ENCODE measurements around the gene TMEM243. TPM values are rescaled to one million over a fixed set of nuclear protein-coding genes. Genes with fewer than 3 reads are reported as not detected.

The TMEM243 gene
- total RNA-seq, 1 experiment from 2014 or later = 15.4 TPM

DNA sequence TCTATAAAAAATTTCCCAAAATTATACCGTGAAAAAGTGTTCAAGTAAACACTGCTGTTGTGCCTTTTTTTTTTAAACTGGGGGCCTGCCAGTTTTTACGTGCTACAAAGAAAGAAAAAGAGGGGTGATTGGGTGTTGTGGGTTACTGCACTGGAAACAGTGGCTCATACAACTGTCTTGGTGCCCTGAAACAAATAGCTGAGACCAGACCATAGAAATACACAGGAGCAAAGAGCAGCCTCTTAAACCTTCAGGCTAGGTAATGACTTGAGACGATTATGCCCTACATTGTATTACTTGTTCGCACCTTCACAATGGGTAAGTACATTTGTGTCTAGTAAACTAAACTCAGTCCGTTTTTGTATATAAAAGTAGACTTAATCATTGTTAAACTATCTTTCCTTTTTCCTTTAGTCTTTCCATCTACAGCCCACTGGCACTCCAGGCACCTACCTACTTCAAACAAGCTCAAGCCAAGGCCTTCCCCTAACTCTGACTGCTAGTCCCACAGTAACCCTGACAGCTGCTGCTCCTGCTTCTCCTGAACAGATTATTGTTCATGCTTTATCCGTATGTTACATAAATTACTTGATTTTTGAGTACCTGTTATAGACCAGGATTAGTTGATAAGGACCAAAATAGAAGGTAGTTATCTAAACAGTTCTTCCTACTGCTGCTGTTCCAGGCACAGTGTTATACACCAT lies 26.6 kb downstream of the TMEM243 start:
- ATAC-seq (no peak), DNase-seq (ENCODE audit: low read depth, low spot score) (no peak)
- no peaks in the 10 kb centered on the region for H3K27me3 ChIP-seq (ENCODE audit: control insufficient read depth, insufficient read depth, low read length)
- H3K27ac ChIP-seq (ENCODE audit: low read length) = no peak overlapping the region
- in situ Hi-C loops (cut with HindIII; ENCODE audit: low pct_unique_long_range_greater_than_20kb, low sequenced_read_pairs) = no loop called here
- ChIA-PET POLR2A (no interaction called here), CTCF (no interaction called here)
- no peaks in the 10 kb centered on the region for H3K9me3 ChIP-seq (ENCODE audit: control insufficient read depth, insufficient read depth, low read depth, low read length)
- no peak overlapping the region for H3K4me3 ChIP-seq (ENCODE audit: low read depth in 2 of 2, low read length in 2 of 2)
- H3K4me1 ChIP-seq (ENCODE audit: control insufficient read depth, insufficient read depth, low read length) = no peaks in the 10 kb centered on the region
- no peak for TF ChIP-seq TCF7L2 (IDR thresholded peaks at IDR 0.05; ENCODE audit: low read depth, low read length)
- TF ChIP-seq, protein P1, sequence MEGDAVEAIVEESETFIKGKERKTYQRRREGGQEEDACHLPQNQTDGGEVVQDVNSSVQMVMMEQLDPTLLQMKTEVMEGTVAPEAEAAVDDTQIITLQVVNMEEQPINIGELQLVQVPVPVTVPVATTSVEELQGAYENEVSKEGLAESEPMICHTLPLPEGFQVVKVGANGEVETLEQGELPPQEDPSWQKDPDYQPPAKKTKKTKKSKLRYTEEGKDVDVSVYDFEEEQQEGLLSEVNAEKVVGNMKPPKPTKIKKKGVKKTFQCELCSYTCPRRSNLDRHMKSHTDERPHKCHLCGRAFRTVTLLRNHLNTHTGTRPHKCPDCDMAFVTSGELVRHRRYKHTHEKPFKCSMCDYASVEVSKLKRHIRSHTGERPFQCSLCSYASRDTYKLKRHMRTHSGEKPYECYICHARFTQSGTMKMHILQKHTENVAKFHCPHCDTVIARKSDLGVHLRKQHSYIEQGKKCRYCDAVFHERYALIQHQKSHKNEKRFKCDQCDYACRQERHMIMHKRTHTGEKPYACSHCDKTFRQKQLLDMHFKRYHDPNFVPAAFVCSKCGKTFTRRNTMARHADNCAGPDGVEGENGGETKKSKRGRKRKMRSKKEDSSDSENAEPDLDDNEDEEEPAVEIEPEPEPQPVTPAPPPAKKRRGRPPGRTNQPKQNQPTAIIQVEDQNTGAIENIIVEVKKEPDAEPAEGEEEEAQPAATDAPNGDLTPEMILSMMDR (IDR thresholded peaks at IDR 0.05) = no peak
- TF ChIP-seq POLR2AphosphoS5 (IDR thresholded peaks at IDR 0.05; ENCODE audit: low read depth, low read length) = no peak
- TF ChIP-seq SIN3A (IDR thresholded peaks at IDR 0.05; ENCODE audit: borderline replicate concordance, insufficient read depth, low read depth, low read length) = no peak
- TF ChIP-seq, protein P2, sequence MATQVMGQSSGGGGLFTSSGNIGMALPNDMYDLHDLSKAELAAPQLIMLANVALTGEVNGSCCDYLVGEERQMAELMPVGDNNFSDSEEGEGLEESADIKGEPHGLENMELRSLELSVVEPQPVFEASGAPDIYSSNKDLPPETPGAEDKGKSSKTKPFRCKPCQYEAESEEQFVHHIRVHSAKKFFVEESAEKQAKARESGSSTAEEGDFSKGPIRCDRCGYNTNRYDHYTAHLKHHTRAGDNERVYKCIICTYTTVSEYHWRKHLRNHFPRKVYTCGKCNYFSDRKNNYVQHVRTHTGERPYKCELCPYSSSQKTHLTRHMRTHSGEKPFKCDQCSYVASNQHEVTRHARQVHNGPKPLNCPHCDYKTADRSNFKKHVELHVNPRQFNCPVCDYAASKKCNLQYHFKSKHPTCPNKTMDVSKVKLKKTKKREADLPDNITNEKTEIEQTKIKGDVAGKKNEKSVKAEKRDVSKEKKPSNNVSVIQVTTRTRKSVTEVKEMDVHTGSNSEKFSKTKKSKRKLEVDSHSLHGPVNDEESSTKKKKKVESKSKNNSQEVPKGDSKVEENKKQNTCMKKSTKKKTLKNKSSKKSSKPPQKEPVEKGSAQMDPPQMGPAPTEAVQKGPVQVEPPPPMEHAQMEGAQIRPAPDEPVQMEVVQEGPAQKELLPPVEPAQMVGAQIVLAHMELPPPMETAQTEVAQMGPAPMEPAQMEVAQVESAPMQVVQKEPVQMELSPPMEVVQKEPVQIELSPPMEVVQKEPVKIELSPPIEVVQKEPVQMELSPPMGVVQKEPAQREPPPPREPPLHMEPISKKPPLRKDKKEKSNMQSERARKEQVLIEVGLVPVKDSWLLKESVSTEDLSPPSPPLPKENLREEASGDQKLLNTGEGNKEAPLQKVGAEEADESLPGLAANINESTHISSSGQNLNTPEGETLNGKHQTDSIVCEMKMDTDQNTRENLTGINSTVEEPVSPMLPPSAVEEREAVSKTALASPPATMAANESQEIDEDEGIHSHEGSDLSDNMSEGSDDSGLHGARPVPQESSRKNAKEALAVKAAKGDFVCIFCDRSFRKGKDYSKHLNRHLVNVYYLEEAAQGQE (IDR thresholded peaks at IDR 0.05; ENCODE audit: insufficient read depth in 1 of 2, low read depth in 2 of 2, low read length in 1 of 2) = no peak
- H3K36me3 ChIP-seq (ENCODE audit: control insufficient read depth, insufficient read depth, low read length) = peaks cover 94% of the 10 kb centered on the region
- no TSS peak for BruUV-seq (replicated peaks)
- intact Hi-C loops (cut with micrococcal nuclease; ENCODE audit: unreplicated experiment) = no loop called here

DNA sequence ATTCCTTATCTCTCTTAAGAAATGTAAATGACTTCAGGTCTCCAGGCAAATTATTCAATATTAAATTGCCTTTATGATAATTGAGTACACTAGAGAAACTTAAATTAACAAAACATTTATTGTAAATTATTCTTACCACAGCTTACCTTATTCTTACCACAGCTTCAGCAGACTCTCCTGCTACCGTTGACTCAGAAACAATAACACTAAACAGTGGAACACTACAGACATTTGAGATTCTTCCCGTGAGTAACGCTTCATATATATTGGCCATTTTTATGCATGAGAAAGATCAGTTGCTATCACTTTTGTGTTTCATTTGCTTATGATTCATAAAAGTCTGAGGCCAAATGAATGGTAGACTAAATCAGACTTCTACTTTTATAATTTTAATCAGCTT lies 28.7 kb downstream of the TMEM243 start:
- TF ChIP-seq, protein P2 (IDR thresholded peaks at IDR 0.05; ENCODE audit: insufficient read depth in 1 of 2, low read depth in 2 of 2, low read length in 1 of 2) = no peak
- TF ChIP-seq POLR2AphosphoS5 (IDR thresholded peaks at IDR 0.05; ENCODE audit: low read depth, low read length) = no peak
- TF ChIP-seq SIN3A (IDR thresholded peaks at IDR 0.05; ENCODE audit: borderline replicate concordance, insufficient read depth, low read depth, low read length) = no peak
- no peak for TF ChIP-seq TCF7L2 (IDR thresholded peaks at IDR 0.05; ENCODE audit: low read depth, low read length)
- TF ChIP-seq, protein P1 (IDR thresholded peaks at IDR 0.05) = no peak
- DNase-seq (ENCODE audit: low read depth, low spot score) (no peak), ATAC-seq (no peak)
- no peak overlapping the region for H3K4me3 ChIP-seq (ENCODE audit: low read depth in 2 of 2, low read length in 2 of 2)
- CTCF ChIA-PET = no interaction called here
- H3K4me1 ChIP-seq (ENCODE audit: control insufficient read depth, insufficient read depth, low read length) = no peaks in the 10 kb centered on the region
- H3K27me3 ChIP-seq (ENCODE audit: control insufficient read depth, insufficient read depth, low read length) = no peaks in the 10 kb centered on the region
- intact Hi-C loops (cut with micrococcal nuclease; ENCODE audit: unreplicated experiment) = no loop called here
- no TSS peak for BruUV-seq (replicated peaks)
- H3K27ac ChIP-seq (ENCODE audit: low read length) = no peak overlapping the region
- POLR2A ChIA-PET = no interaction called here
- no peaks in the 10 kb centered on the region for H3K9me3 ChIP-seq (ENCODE audit: control insufficient read depth, insufficient read depth, low read depth, low read length)
- in situ Hi-C loops (cut with HindIII; ENCODE audit: low pct_unique_long_range_greater_than_20kb, low sequenced_read_pairs) = no loop called here
- H3K36me3 ChIP-seq (ENCODE audit: control insufficient read depth, insufficient read depth, low read length) = peaks cover 87% of the 10 kb centered on the region
